ENCODE results near the gene SMPD4.
"Not testable (repeated sequence)": the region's sequence is repeated elsewhere in the genome, so short reads cannot be mapped to it uniquely, and the experiment has no call there.

The SMPD4 gene

GRCh38 chr2:130159376-130159775 is 22.0 kb downstream of the SMPD4 start:
- not testable (repeated sequence) for DNase-seq (ENCODE audit: low spot score)

DNA sequence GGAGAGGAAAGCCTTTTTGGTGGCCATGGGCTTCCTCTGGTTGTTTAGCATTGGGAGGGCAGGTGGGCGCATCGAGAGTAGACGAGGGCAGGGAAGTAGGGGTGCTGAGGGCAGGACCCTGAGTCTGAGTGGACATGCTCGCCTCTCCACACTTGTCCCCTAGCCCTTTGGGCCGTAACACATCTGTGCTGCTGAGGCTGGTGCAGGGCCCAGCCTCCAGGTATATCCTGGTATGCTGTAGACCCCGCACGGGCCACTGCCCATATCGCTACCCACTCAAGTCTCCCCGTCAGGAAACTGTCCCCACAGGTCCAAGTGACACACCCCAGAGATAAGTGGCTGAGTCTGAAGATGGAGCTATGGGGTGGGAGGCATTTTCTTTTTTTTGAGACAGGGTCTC is 22.8 kb downstream of the SMPD4 start:
- DNase-seq (ENCODE audit: low spot score), result no peak

GRCh38 chr2:130157825-130158514 is 23.4 kb downstream of the SMPD4 start:
- peak; percentile 35 for DNase-seq (ENCODE audit: low spot score)

GRCh38 chr2:130157354-130157753 is 24.0 kb downstream of the SMPD4 start:
- DNase-seq (ENCODE audit: low spot score), result peak; percentile 32

GRCh38 chr2:130156624-130157004 is 24.8 kb downstream of the SMPD4 start:
- DNase-seq (ENCODE audit: low spot score), result no peak

DNA sequence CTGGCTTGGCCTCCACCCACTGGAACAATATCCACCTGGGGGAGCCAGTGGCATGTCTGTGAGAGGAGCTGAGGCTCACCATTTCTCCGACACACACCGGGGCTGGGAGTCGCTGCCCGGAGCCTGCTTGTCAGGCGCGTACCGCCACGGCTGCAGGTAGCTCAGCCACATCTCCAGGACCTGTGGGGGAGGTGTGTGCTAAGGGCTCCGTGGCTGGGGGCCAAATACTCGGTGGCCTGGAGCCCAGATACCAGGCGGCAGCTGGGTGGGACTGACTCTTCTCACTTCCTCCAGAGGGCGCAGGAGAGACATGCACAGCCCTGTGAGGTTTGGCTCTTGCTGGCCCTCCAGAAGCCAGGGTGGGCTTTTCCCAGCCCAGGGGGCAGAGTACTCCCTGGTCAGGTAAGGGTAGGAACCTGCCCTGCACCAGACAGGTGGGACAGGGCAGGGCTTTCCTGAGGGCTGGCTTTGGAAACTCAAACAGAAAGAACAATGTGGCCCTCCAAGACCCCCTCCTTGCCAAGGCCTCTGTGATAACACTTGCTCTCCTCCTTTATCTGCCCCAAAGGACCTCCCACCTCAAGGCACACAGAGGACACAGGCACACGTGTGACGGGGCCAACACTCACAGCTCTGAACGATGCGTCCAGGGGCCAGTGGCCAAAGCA is 25.3 kb downstream of the SMPD4 start:
- DNase-seq (ENCODE audit: low spot score), result peak; percentile 35

DNA sequence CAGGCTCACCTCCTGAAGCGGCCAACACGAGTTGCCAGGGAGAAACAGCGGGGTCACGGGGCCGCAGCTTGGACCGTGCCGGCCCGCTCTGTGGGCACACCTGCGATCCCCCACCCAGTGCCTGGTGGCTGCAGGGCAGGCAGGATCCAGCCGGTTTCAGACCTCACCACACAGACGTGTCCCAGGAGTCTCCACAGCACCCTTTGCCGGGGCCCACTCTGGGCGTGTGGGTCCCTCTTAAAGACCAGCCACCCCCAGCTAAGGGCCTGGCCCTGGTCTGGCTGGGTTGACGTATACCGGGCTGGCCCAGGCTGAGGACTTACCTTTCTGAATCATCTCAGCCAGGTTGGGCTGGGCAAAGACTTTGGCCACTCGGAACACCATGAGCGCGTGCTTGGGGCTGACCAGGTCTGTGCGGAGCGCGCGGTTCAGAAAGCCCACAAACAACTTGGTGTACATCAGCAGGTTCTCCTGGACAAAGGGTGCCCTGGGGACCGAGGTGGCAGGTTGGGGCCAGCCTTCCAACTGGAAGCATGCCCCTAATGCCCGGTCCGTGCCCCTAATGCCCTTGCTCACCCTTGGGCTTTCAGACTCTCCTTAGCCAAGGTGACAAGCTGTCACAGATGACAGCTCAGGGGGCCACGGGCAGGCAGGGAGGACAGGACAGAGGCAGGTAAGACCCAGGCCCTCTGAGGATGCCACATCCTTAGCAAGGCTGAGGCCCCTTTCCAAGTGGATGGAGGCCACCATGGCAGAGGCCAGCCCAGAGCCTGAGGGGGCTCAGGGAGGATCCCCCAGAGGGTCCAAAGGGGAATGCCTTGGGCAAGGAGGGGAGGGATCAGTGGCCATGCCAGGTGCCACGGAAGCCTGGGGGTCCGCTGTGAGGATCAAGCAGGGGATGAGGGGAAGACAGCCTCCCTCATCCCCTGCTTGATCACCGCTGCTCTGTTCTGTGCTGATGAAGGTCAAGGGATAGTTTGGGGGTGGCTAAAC is 26.3 kb downstream of the SMPD4 start:
- DNase-seq (ENCODE audit: low spot score), result no peak

DNA sequence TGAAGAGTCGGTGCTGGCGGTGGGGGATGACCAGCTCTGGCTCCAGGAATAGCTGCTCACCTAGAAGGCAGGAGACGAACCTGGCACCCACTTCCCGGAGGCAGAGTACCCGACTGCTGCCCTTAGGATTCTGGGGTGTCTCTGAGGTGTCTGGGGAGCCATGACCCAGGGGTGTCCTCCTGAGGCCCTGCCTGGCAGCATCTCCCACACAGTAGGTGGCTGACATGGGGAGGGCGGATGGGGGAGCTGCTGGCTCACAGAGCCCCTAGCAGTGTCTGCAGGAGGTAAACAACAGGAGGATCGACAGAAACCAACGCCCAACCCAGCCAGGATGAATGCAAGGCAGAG is 27.0 kb downstream of the SMPD4 start:
- not testable (repeated sequence) for DNase-seq (ENCODE audit: low spot score)

GRCh38 chr2:130153721-130154422 is 27.5 kb downstream of the SMPD4 start:
- DNase-seq (ENCODE audit: low spot score), result not testable (repeated sequence)

GRCh38 chr2:130152816-130153595 is 28.4 kb downstream of the SMPD4 start:
- DNase-seq (ENCODE audit: low spot score), result no peak

DNA sequence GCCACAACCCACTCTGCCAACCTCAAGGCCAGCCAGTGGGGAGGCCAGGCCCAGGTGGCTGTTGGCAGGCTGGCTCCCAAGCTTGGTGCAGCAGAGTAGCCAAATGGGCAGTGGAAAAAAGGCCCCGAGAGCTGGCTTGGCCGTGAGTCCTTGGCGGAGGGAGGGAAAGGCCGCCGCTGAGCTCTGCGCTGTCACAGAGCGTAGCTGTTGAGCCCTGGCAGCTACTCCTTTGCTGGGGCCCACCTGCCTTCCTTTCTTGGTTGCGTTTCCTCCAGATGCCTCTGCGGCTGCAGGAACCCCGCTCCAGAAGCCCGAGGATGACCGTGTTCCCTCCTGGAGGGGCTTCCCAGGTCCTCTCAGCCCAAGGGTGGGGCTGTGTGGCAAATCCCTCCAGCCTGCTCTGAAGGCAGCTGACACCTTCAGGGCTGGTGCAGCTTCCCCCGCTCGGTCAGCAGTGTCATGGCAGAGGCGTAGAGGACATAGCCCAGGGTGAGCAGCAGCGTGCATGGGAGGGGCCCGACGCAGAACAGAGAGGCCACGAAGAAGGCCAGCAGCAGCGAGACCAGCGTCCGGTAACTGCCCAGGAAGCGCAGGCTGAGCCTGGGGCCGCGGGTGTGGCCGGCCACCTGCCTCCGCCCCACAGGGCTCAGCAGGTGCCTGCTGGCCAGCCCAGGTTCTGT is 29.1 kb downstream of the SMPD4 start:
- not testable (repeated sequence) for DNase-seq (ENCODE audit: low spot score)

GRCh38 chr2:130151145-130151512 is 30.3 kb downstream of the SMPD4 start:
- DNase-seq (ENCODE audit: low spot score), result not testable (repeated sequence)

- DNase-seq (ENCODE audit: low spot score), result no peak
Measured at GRCh38 chr2:130150181-130151144, 30.9 kb downstream of the SMPD4 start.

- DNase-seq (ENCODE audit: low spot score), result not testable (repeated sequence)
Measured at GRCh38 chr2:130148515-130148914, 32.9 kb downstream of the SMPD4 start.

DNA sequence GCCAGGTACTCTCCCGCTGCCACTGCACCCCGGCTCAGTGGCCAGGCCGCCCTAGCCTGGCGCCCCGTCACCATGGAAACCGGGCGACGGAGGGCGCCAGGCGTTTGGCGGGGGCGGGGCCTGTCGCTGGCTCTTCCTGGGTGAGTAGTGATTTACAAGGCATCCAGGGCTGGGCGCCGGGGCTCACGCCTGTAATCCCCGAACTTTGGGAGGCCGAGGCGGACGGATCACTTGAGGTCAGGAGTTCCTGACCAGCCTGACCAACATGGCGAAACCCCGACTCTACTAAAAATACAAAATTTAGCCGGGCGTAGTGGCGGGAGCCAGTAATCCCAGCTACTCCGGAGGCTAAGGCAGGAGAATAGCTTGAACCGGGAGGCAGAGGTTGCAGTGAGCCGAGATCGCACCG is 36.4 kb downstream of the SMPD4 start, which contains the start of gene CCDC74B:
Gene CCDC74B (minus strand): TSS at position 107 of the 409 bp plus-strand sequence. CDS start 116 bp downstream, outside the sequence.
- DNase-seq (ENCODE audit: low spot score), result not testable (repeated sequence)

DNA sequence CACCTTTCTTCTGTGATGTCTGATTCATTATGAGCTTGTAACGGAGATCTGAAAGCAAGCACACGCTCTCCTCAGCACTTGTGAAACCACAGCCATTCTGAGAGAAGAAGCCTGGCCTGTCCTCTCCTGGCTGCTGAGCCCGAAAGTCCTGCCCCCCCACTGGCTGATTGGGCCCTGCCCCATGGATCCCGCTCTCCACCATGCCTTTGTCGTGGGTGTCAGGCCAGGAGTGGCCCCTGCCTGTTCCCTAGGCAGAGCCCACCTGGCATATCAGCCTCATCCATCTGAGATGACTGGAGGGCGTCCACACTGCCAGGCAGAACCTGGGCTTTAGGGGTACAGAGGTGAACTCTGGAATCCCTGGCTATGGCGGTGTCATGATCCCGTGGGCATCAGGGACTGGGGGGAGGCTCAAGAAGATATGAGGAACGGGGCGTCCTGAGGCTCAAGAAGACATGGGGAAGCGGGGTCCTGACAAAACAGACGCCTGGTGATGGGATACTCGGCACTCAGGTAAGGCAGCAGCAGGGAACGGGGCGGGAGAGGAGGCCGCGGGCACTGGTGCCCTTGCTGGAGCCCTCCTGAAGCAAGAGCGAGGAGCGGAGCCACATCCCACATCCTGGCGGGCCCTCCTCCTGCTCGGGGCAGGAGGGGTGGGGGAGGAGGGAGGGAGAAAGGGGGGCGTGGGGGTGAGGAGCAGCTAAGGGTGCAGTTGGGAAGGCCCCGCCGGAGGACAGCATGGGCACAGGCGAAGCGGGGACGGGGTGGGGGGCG is 37.9 kb downstream of the SMPD4 start:
- DNase-seq (ENCODE audit: low spot score), result not testable (repeated sequence)

DNA sequence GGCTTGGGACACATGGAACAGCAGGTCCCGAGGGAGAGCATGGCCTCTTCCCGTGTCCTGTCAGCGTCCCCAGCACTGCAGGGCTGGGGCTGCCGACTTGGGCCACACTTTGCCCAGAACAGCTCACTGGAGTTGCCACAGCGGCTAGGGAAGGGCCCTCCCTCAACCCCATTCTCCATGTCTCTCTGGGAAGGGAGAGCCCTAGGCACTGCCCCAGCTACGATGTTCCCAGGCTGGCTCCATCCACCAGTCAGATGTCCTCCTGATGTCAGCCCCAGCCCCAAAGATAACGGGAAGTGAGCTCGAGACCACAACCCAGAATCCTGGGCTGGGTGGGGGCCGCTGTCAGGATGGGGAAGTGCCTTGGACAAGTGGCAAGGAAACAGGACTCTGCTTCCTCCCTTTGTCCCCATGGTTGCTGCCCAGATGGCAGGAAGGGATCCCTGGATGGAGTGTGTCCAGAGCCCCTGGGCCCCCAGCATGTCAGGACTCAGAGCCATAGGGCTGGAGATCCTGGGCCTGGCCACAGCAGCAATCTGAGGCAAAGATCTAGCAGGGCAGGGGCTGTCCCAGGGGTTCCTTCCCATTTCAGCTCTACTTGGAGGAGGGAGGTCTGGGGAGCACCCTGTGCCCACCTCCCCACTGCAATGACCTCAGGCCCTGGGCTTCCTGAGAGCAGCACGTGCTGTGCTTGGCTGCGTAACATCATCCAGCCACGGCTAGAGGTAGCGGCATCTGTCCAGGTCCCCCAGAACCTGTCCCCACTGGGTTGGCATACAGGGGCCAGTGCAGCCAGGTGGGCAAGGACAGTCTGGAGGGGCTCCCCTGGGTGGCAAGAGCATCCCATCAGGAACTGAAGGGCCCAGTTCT is 38.8 kb downstream of the SMPD4 start:
- not testable (repeated sequence) for DNase-seq (ENCODE audit: low spot score)

Measured in germinal center (tissue), 1 donor.